22Rv1 (cell line): ENCODE measurements around the gene WNT2.

Experiments
- ZFX ChIP-seq: fragments of 450-650 bp; IDR thresholded peaks from 2 replicates; pipeline ENCODE4 v1.6.1; 2017; ENCODE audit warnings: antibody characterized with exemption, borderline replicate concordance
- TF ChIP-seq, protein P1 (sequence below): fragments of 450-650 bp; IDR thresholded peaks from 2 replicates; pipeline ENCODE4 v1.5.1; 2017; ENCODE audit warnings: mild to moderate bottlenecking

DNA sequence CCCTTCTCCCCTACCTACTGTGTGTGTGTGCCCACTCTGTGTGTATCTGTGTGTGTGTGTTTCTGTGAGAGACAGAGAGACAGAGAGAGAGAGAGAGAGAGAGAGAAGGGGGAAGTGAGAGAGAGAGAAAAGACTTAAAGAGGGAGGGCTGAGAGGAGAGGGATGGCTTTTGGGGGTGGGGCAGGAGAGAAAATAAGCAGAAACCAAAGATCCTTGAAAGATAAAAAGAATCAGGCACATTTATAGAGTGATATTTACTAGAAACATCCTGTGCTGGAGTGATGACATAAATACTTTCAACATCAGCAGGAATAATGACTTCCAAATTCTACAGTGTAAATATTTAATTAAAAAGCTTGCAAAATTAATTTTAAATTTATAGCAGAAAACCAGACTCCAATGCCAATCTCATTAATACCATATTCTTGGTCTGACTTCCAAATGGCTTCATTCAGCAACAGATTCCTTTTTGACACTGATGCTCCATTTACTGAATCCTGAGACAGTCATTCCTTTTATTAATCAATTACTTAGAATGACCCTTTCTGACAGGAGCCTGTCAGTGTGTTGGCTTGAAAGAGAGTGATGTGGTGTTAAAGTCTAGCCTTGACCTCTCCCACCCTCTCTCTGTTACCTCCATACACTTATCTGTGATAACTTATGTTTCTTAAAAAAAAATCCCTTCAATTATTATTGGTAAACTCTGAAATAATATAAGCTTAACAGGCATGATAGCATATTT, 41.7 kb upstream of the WNT2 start:
- TF ChIP-seq, protein P1, sequence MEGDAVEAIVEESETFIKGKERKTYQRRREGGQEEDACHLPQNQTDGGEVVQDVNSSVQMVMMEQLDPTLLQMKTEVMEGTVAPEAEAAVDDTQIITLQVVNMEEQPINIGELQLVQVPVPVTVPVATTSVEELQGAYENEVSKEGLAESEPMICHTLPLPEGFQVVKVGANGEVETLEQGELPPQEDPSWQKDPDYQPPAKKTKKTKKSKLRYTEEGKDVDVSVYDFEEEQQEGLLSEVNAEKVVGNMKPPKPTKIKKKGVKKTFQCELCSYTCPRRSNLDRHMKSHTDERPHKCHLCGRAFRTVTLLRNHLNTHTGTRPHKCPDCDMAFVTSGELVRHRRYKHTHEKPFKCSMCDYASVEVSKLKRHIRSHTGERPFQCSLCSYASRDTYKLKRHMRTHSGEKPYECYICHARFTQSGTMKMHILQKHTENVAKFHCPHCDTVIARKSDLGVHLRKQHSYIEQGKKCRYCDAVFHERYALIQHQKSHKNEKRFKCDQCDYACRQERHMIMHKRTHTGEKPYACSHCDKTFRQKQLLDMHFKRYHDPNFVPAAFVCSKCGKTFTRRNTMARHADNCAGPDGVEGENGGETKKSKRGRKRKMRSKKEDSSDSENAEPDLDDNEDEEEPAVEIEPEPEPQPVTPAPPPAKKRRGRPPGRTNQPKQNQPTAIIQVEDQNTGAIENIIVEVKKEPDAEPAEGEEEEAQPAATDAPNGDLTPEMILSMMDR: no peak
- no peak for TF ChIP-seq ZFX
